VCaP (cell line): ENCODE measurements around the gene SLC30A5.
"Not testable (repeated sequence)": the region's sequence is repeated elsewhere in the genome, so short reads cannot be mapped to it uniquely, and the experiment has no call there.

ENCODE experiments used
- H3K27ac ChIP-seq: fragments of 450-650 bp; 2 replicates; pipeline ENCODE4 v1.5.1; 2017
- CTCF ChIP-seq: fragments of 450-650 bp; conservative IDR thresholded peaks from 2 replicates; pipeline ENCODE4 v1.5.1; 2017; ENCODE audit warnings: mild to moderate bottlenecking, moderate library complexity

Gene SLC30A5

GRCh38 chr5:69093771-69094482 lies at the start of gene SLC30A5:
SLC30A5 (plus strand) TSS chr5:69094014; CDS start chr5:69094256, 242 bp downstream.
- TF ChIP-seq CTCF, result peak; percentile 96
- H3K27ac ChIP-seq, result peak within 1 kb of the TSS; percentile 97

GRCh38 chr5:69045213-69045612 lies 48.6 kb upstream of the SLC30A5 start:
- not testable (repeated sequence) for H3K27ac ChIP-seq

- TF ChIP-seq CTCF, result no peak
- H3K27ac ChIP-seq, result no peak overlapping the region
Observed at GRCh38 chr5:69046375-69046957, 47.3 kb upstream of the SLC30A5 start.

- TF ChIP-seq CTCF, result peak; percentile 93
- H3K27ac ChIP-seq, result no peak overlapping the region
Observed at GRCh38 chr5:69048230-69048629, 45.6 kb upstream of the SLC30A5 start.

- no peak overlapping the region for H3K27ac ChIP-seq
Observed at GRCh38 chr5:69049151-69049550, 44.7 kb upstream of the SLC30A5 start.

GRCh38 chr5:69049796-69050195 lies 44.0 kb upstream of the SLC30A5 start:
- no peak for TF ChIP-seq CTCF
- no peak overlapping the region for H3K27ac ChIP-seq

More at GRCh38 chr5:69049151-69049550, 44.7 kb upstream of the SLC30A5 start:
- TF ChIP-seq CTCF, result no peak

GRCh38 chr5:69050214-69050613 lies 43.6 kb upstream of the SLC30A5 start:
- TF ChIP-seq CTCF, result no peak
- H3K27ac ChIP-seq, result no peak overlapping the region

GRCh38 chr5:69052181-69052580 lies 41.6 kb upstream of the SLC30A5 start:
- H3K27ac ChIP-seq, result no peak overlapping the region
- no peak for TF ChIP-seq CTCF
